GM18909 (cell line): ENCODE data around the gene STX19.
A peak's percentile ranks its signal among the peaks of the same experiment; 100 is the strongest.

ENCODE experiments used
- ATAC-seq: cut with Tn5 transposase; IDR thresholded peaks from one replicate; pipeline ENCODE4 v1.9.1; 2021; ENCODE audit warnings: mild to moderate bottlenecking; ENCODE audit not compliant: unreplicated experiment, poor library complexity

Gene STX19

DNA sequence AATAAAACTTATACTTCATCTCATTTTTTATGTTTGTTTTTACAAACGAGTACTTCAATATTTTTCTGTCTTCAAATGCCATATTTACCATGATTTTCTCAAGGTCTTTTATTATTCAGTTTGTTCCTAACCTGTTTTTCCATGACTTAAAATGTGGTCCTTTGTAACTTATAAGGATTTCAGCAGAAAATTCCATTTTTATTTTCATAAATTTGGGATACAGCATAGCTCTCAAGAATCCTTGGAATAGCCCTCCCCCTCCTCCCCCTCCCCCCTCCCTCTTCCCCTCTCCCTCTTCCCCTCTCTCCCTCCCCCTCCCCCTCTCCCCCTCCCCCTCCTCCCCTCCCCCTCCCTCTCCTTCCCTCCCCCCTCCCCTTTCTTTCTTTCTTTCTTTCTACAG is 14.9 kb upstream of the STX19 start:
- no peak for ATAC-seq

DNA sequence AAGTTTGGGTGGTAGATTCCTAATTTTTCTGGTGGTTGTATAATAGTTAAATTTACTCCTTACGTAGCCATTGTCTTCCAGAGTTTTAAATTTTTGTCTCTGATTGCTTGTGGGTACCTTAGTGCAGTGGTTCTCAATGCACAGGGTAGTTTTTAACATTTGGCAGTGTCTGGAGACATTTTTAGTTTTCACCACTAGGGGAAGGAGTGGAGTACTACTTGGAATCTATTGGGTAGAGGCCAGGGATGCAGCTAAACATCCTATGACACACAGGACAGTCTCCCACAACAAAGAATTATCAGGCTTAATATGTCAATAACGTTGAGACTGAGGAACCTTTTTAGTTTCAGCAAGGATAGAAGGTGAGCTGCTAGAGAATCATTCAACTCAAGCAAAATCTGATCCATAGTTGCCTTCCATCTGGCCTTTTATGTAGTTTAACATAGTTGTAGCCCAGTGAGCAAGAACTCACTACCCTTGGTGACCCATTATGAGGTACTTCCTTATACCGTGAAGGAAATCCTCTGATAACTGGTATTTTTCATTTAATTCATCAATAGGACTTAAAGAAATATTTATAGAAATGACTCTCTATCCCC is 8.6 kb upstream of the STX19 start:
- peak; percentile 65 for ATAC-seq

DNA sequence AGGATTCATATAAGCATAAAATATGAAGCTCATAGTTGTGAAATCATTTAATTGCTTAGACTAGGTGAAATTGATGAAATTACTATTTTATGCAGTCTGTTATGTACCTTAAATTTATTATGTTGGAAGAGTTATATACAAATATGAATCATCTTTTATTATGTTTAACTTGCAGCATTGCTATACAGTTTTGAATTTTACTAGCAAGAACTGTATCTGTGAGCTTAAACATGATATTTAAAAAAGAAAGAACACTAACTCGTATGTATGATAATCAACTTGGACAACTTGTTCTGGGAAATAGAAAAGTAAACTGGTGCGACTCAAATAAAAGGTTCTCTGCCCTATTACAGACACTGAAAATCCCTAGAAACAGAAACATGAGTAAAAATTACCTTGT is 1.8 kb downstream of the STX19 start:
- ATAC-seq, result no peak

DNA sequence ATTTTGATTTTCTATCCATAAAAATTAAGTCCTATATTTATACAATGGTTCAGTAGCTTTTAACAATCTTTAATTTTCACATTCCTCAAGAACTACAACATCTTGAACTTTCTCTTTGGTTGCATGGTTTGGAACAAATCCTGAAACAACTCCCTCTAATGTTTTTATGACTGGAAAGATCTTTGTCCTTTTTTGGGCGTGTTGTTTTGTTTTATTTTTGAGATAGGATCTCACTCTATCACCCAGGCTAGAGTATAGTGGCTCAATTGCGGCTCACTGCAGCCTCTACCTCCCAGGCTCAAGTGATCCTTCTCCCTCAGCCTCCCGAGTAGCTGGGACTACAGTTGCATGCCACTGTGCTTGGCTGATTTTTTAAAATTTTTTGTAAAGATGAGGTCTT is 4.0 kb downstream of the STX19 start:
- ATAC-seq, result no peak

DNA sequence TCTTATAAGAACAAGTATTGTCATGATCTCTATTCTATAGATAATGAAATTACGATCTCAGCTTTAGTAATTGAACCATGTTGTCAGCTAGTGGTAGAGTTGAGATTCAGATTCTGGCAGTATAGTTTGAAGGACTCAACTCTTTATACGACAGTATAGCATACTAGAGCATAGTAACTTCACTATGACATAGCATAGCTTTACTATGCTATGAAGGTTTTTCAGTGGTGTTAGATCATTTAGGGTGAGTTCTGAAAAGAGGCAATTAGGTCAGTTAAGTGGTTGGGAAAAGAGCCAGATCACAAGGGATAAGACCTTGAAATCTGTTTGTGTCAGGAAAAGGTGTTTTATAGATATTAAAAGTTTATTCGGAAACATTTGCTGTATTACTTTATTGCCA is 8.1 kb downstream of the STX19 start:
- ATAC-seq, result no peak

DNA sequence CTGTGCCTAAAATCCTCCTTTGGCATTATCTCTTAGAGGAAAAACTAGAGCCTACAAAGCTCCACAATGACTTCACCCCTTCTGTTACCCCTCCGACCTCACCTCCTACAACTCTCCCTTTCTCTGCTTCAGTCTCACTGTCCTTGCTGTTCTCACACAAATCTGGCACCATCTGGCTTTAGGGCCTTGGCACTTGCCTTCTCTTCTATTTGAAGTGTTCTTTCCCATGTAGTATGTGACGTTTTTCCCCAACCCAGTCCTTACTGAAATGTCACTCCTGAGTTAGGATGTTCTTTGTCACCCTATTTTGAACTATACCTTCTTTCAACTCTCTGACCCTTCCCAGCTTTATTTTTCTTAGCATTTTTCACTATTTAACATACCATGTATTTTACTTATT is 8.7 kb downstream of the STX19 start:
- no peak for ATAC-seq

DNA sequence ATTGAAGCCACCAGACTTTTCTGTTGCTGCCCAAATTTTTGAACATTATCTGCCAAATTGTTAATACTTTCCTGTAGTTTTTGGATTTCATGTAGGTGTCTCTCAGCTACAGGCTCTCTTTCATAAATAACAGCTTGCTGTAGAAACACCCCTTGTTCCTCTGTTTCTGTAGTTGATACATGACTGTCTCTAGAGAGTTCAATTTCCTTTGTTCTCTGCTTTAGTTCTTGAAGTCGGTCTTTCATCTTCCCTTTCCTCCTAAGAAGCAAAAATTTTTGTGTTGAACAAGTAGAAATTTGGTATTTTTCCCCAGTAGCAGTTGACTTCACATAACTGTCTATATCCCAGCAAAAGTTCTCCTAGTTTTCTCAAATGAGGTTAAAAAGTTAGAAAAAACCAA is 13.4 kb downstream of the STX19 start:
- ATAC-seq, result no peak

DNA sequence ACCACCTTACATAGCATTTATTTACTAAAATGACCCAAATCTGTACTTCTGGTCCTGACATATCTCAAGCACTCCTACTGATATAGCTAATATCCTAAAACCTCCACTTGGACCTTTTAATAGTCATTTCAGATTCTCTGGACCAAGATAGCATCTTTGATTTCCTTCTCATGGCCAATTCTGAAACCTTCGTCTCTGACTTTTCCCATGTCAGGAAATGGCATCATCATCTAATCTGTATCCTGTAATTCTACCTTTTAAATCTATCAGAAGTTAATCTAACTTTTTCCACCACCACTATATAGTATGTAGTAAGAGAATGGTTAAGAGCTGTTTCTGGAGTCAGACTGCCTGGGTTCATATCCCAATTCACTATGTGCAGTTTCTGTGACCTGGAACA is 16.2 kb downstream of the STX19 start:
- no peak for ATAC-seq

DNA sequence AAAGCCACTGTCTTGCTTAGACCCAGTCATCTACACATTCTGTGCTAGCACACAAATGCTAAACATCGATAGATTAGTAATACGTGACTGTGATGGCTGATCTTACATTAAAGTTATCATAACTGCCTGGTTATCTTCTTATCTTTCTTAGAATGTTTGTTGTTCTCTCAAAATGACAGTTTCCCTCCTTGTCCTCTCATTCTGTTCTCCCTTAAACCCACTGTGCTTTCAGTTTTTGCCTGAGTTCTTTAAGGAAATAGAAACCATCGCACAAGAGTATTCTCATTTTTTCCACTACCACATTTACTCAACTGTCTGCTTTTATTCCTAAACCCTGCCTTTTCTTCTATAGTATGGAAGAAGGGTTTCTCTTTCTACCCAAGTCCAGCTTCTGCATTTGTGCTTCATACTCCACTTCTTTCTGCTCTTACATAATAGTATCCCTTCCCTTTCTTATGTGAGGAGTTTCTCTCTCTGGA is 17.1 kb downstream of the STX19 start:
- ATAC-seq, result no peak

DNA sequence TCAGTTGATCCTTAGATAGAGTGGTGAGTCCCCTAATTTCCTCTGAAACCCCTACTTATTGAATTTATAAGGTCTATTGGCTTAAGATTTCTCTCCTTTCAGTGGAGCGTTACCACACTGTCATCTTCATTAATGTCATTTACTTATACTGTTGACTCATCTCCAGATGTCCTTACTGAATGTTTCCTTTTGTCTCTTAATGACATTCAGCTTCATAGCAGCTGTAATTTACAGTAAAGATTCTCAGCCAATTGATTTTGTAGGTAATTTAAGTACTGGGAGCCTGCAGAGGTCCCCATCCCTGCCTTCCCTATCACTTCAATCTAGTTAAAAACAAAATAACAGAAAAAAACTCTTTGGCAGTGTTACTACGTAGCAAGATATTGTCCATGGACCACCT is 18.8 kb downstream of the STX19 start:
- ATAC-seq, result no peak

DNA sequence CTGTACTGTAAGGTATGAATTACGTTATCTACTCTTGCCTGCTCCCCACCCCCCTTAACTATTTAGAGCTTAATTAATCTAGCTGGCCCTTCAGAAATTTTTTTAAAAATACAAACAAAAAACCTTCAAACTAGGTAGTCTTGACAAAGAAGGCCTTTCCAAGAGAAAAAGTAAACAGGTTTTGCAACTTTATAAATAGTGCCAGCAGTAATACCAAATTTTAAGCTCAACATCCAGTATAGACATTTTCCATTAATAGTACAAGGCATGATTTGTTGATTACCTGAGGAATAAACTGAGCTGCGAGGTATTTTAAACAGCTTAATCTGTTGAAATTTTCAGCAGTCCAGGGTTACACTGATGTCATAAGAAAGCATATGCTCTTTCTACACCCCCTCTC is 20.1 kb downstream of the STX19 start:
- ATAC-seq, result no peak

DNA sequence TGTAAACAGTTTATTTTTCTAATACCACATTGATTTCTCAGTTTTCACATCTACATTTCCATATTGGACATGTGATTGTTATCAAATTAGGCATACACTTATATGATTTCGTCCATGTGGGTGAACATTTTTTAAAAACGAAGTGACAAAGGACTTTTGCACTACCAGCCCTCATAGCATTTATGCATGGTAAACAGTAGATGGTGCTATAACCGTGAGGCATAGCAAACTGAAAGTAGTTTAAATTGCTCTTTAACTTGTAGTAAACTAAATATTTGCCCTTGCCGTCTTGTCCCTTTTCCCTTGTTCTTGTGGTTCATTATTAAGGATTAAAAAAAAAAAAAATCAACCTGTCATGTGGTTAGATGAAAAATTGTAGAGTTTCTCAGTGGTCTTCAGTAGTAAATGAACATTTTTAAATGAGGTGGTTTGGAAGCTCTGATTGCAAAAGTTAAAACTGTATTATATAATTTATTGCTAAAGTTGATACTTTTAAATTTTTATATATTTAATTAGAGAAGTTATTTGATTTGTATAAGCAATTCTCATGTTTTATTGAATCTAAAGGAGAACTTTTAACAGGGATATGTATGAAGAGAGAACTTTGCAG is 24.0 kb downstream of the STX19 start:
- peak; percentile 94 for ATAC-seq

DNA sequence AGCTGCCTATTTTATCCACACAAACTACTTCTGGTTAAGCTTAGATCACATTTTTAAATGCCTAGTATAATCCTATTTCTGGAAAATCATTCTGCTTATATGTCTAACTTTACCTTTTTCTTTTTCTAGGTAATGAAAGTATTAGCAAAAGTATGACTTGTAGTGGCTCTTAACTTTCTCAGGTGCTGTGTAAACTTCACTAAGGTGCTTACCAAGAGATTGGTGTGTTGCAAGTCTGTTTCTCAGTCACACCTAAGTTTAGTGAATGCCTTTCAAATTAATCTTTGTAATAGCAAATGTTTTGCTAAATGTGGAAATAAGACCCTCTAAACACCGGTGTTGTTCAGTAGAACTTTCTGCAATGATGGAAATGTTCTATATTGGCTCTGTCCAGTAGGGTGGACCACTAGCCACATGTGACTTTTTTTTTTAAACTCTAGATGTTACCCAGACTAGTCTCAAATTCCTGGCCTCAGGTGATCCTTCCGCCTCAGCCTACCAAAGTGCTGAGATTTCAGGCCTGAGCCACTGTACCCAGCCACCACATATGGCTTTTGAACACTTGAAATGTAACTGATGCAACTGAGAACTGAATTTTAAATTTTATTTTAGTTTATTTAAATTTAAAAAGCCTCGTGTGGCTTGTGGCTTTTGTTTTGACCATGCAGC is 26.4 kb downstream of the STX19 start:
- no peak for ATAC-seq

DNA sequence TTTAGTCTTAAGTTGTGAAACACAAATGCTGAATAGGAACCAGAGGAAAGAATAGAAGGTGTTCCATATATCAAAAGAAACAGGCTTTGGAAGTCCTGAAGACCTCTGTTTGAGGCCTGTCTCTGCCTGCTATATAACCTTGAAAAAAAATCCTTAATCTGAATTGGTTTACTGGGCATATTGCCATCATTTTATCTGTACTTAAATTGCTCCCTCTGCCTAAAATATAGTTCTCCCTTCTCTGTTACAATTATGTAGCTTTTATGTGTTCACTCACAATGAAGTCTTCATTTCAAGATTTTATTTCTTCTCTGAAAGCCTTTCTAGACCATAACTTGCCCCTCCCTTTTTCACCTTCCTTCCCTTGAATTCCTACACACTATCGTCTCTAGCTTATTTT is 27.2 kb downstream of the STX19 start:
- ATAC-seq, result no peak

DNA sequence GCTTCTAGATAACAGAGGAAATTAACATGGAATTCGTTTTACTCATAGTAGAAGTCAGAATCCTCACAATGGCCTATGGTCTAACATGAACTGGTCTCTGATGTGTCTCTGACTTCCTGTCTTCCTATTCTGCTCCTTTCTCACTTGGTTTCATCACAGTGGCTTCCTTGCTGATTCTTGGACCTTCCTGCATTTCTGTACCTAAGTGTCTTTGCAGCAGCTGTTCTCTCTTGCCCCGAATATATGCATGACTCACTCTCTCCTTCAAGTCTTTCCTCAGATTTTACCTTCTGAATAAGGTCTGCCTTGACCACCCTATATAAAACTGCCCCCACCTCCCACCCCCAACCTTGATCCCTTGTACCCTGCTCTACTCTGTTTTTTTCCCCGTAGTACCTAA is 34.3 kb downstream of the STX19 start:
- ATAC-seq, result no peak

DNA sequence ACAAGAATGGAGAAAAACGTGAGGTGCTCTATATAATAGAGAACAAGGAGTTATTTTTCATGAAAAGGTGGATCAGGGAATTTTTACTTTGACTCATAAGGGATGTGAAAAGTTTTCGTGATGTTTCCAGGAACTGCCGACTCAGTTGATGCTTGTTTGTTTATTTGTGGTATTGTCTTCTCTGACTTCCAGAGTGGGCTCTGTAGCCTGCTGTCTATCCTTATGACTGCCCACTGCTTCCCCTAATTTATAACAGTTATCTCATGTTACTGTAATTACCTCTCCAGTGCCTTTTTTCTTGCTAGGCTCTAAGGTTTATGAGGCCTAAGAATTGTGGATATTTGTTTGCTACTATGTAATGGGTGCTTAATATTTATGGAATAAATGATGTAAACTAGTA is 36.2 kb downstream of the STX19 start:
- no peak for ATAC-seq

DNA sequence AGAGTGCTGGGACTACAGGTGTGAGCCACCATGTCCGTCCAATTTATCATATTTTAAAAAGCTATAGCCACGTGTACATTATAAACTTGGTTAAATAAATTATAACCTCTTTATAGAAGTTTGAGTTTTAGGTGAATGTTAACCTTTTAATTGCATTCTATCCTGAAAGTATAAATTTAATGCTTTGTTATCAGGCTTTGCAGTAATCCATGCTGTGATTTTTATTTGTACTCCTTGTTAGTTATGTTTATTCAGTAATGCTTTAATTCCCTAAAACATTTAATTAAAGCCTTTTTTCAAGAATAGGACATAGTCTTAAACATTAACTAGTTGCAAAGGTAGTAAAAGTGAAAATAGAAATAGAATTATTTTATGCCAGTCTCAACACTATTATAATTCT is 36.8 kb downstream of the STX19 start:
- ATAC-seq, result no peak

DNA sequence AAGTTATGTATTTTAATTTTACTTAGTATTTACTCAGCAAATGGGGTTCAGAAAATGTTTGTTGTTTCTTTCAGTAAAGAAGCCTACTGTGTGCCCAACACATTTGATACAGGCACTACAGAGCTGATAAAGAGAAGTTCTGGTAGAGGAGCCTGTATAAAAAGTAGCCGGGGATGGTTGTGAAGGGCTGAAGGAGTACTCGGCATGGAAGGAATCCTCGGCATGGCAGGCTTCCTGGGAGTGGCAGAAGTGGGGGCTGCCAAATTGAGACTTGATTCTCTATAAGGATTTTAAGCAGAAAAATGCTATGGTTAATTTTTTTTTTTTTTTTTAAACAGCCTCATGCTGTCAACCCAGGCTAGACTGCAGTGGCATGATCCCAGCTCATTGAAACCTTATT is 39.2 kb downstream of the STX19 start:
- ATAC-seq, result no peak

DNA sequence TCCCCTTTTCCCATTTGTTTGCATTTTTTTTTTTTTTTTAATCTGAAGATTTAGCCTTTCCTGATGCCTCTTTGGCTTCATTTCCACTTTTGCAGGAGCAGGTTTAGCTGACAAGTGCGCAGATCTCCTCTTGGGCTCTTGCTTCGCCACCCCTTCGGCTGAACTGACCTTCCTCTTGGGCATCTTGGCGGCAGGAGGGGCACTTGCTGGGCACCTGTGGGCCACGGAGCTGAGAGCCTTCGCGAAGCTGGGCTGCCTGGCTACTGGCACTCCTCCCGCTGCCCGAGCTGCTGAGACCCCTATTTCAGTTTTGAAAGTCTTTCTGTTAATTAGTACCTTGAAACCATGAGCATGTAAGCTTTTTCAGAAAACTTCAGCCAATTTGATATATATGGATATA is 39.6 kb downstream of the STX19 start:
- ATAC-seq, result no peak

DNA sequence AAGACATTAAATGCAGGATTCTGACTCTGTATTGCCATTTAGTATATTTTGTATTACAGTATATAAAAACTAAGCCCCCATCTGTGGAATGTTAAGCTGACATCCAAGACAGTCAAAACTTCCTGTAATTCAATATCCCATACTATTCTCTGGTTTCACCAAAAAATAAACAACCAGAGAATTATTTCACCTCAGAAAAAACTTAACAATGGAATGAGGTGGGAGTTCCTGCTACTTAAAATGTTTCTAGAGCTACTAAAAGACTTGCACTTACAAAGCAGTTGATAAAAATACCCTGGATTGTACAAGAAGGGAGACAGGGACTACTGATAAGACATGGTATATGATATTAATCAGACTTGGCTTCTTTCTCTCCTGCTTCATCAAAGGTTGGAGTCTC is 40.1 kb downstream of the STX19 start:
- no peak for ATAC-seq

DNA sequence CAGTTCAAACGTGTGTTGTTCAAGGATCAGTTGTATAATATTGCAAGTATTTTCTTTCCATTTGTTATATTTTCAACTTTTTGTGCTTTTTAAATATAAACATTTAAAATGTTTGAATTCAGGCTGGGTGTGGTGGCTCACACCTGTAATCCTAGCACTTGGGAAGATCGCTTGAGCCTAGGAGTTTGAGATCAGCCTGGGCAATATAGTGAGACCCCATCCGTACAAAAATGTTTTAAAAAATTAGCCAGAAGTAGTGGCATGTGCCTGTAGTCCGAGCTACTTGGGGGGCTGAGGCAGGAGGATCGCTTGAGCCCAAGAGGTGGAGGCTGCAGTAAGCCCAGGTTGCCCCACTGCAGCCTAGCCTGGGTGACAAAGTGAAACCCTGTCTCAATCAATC is 43.8 kb downstream of the STX19 start:
- ATAC-seq, result no peak

DNA sequence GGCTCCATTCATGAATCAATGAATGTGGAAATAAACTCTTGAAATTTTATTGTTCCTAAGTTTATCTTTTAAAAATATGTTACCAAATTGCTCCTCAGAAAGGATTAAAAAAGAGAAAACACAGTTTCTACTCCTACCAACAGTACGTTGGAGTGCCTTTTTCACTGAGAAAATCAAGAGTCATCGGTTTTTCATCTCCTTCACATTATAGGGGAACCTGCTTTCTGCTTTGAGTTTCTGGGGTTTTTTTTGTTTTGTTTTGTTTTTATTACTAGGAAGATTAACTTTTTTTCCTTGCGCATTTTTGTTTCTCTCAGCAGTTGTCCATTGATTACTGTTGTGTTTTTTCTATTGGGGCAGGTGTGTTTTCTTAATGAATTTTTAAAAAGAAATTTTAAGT is 45.0 kb downstream of the STX19 start:
- no peak for ATAC-seq
